Measurements from ENCODE around the gene HBEGF.
"Not testable (repeated sequence)": the region's sequence is repeated elsewhere in the genome, so short reads cannot be mapped to it uniquely, and the experiment has no call there.

HBEGF gene

GRCh38 chr5:140361901-140362300 lies 15.5 kb upstream of the HBEGF start:
- no peak for DNase-seq

GRCh38 chr5:140360681-140361479 lies 14.5 kb upstream of the HBEGF start:
- no peak for DNase-seq

GRCh38 chr5:140360101-140360500 lies 13.7 kb upstream of the HBEGF start, which contains the start of gene SLC4A9:
TSS of gene SLC4A9 (plus strand) at chr5:140360194. CDS start at chr5:140360237, 43 bp downstream.
- DNase-seq: no peak

GRCh38 chr5:140358738-140359310 lies 12.4 kb upstream of the HBEGF start:
- peak; percentile 25 for DNase-seq

GRCh38 chr5:140357726-140358093 lies 11.3 kb upstream of the HBEGF start:
- peak; percentile 60 for DNase-seq

GRCh38 chr5:140356853-140357725 lies 10.7 kb upstream of the HBEGF start:
- DNase-seq: no peak

GRCh38 chr5:140355546-140355945 lies 9.1 kb upstream of the HBEGF start:
- DNase-seq: no peak

- peak; percentile 44 for DNase-seq
Measured at GRCh38 chr5:140351609-140352334, 5.4 kb upstream of the HBEGF start.

- no peak for DNase-seq
Measured at GRCh38 chr5:140349244-140349643, 2.8 kb upstream of the HBEGF start.

- DNase-seq: no peak
Measured at GRCh38 chr5:140348104-140348503, 1.7 kb upstream of the HBEGF start.

GRCh38 chr5:140347360-140347759 lies 957 bp upstream of the HBEGF start:
- DNase-seq: no peak

- DNase-seq: no peak
Measured at GRCh38 chr5:140345919-140346347, 470 bp downstream of the HBEGF start.

- DNase-seq: no peak
Measured at GRCh38 chr5:140344683-140345423, 1.6 kb downstream of the HBEGF start.

- DNase-seq: not testable (repeated sequence)
Measured at GRCh38 chr5:140343849-140344248, 2.6 kb downstream of the HBEGF start.

GRCh38 chr5:140342896-140343295 lies 3.5 kb downstream of the HBEGF start:
- no peak for DNase-seq

GRCh38 chr5:140342287-140342686 lies 4.1 kb downstream of the HBEGF start:
- DNase-seq: no peak

GRCh38 chr5:140341591-140341990 lies 4.8 kb downstream of the HBEGF start:
- DNase-seq: no peak

GRCh38 chr5:140340605-140341121 lies 5.7 kb downstream of the HBEGF start:
- no peak for DNase-seq

GRCh38 chr5:140339636-140340035 lies 6.8 kb downstream of the HBEGF start:
- no peak for DNase-seq

GRCh38 chr5:140338908-140339307 lies 7.5 kb downstream of the HBEGF start:
- DNase-seq: no peak

GRCh38 chr5:140338336-140338735 lies 8.1 kb downstream of the HBEGF start:
- no peak for DNase-seq

Data from right kidney (tissue), 1 donor.